GM23338 (cell line): ENCODE measurements around the gene STIM2. TPM values are rescaled to one million over a fixed set of nuclear protein-coding genes. Genes with fewer than 3 reads are reported as not detected.

Source experiments
- ATAC-seq: fragments of 200-7000 bp; cut with Tn5 transposase; 3 replicates; pipeline ENCODE4 v1.9.1; 2020
- DNase-seq: peaks from one replicate; pipeline ENCODE4 v3.0.0-alpha.2; 2015; ENCODE audit warnings: low spot score
- H2AFZ ChIP-seq: fragments of 200-600 bp; sonication (generic); 2 replicates; pipeline ENCODE4 v1.8.0; 2016; ENCODE audit warnings: antibody characterized with exemption, mild to moderate bottlenecking, moderate library complexity
- H3F3A ChIP-seq: fragments of 200-600 bp; sonication (generic); replicated peaks from 2 replicates; pipeline ENCODE4 v1.8.0; 2017; ENCODE audit warnings: antibody characterized with exemption, mixed run types, low read depth
- H3K27ac ChIP-seq: fragments of 200-600 bp; sonication (generic); 2 replicates; pipeline ENCODE4 v1.6.1; 2016; ENCODE audit warnings: low read depth
- H3K27me3 ChIP-seq: fragments of 200-600 bp; sonication (generic); 2 replicates; pipeline ENCODE4 v1.8.0; 2016; ENCODE audit warnings: mild to moderate bottlenecking, mixed run types, moderate library complexity; ENCODE audit not compliant: insufficient read depth
- H3K36me3 ChIP-seq: fragments of 200-600 bp; sonication (generic); 2 replicates; pipeline ENCODE4 v1.8.0; 2016; ENCODE audit warnings: mild to moderate bottlenecking; ENCODE audit not compliant: insufficient read depth
- H3K4me1 ChIP-seq: fragments of 200-600 bp; sonication (generic); 2 replicates; pipeline ENCODE4 v1.8.0; 2016; ENCODE audit warnings: mild to moderate bottlenecking, moderate library complexity; ENCODE audit not compliant: insufficient read depth
- H3K4me2 ChIP-seq: fragments of 200-600 bp; sonication (generic); 2 replicates; pipeline ENCODE4 v1.7.1; 2017; ENCODE audit warnings: mixed run types
- H3K4me3 ChIP-seq: fragments of 200-600 bp; sonication (generic); 2 replicates; pipeline ENCODE4 v1.6.1; 2016; ENCODE audit warnings: mixed run types
- H3K79me2 ChIP-seq: fragments of 200-600 bp; sonication (generic); replicated peaks from 2 replicates; pipeline ENCODE4 v1.8.0; 2017; ENCODE audit warnings: mild to moderate bottlenecking; ENCODE audit not compliant: insufficient read depth
- H3K9me2 ChIP-seq: fragments of 200-600 bp; sonication (generic); 2 replicates; pipeline ENCODE4 v1.8.0; 2017; ENCODE audit not compliant: insufficient read depth
- H4K20me1 ChIP-seq: fragments of 200-600 bp; sonication (generic); replicated peaks from 2 replicates; pipeline ENCODE4 v1.8.0; 2017; ENCODE audit warnings: mild to moderate bottlenecking; ENCODE audit not compliant: insufficient read depth
- H3K27ac Mint-ChIP-seq: 2 replicates; pipeline ENCODE4 v1.8.0; 2020; ENCODE audit warnings: inconsistent platforms, mild to moderate bottlenecking, moderate library complexity, mixed read lengths
- H3K27me3 Mint-ChIP-seq: 3 replicates; pipeline ENCODE4 v1.8.0; 2022; ENCODE audit warnings: low read depth, mild to moderate bottlenecking, moderate library complexity, mixed read lengths, inconsistent platforms; ENCODE audit not compliant: insufficient read depth, poor library complexity
- H3K36me3 Mint-ChIP-seq: 3 replicates; pipeline ENCODE4 v1.8.0; 2021; ENCODE audit warnings: low read depth, mild to moderate bottlenecking, inconsistent platforms, moderate library complexity, mixed read lengths
- H3K4me1 Mint-ChIP-seq: 3 replicates; pipeline ENCODE4 v1.8.0; 2020; ENCODE audit warnings: mild to moderate bottlenecking, inconsistent platforms, mixed read lengths
- H3K4me3 Mint-ChIP-seq: 3 replicates; pipeline ENCODE4 v1.8.0; 2021; ENCODE audit warnings: moderate library complexity, mild to moderate bottlenecking, inconsistent platforms, mixed read lengths
- H3K9me3 Mint-ChIP-seq: 3 replicates; pipeline ENCODE4 v1.8.0; 2020; ENCODE audit warnings: moderate library complexity, mild to moderate bottlenecking, inconsistent platforms, mixed read lengths
- CREB1 ChIP-seq: fragments of 250-450 bp; sonication (Bioruptor Pico); IDR thresholded peaks from 2 replicates; pipeline ENCODE4 v1.5.0; 2020; ENCODE audit warnings: low read depth, mild to moderate bottlenecking, moderate library complexity
- CTCF ChIP-seq, 2 experiments: fragments of 200-600 bp in 1 of 2; sonication (generic) in 1 of 2; conservative IDR thresholded peaks; 2 replicates each; pipeline versions ENCODE4 v1.5.1 to v1.6.1; 2016 to 2017; ENCODE audit warnings: antibody characterized with exemption in 2 of 2, low read depth in 2 of 2, mild to moderate bottlenecking in 2 of 2, moderate library complexity in 1 of 2
- EZH2 ChIP-seq: fragments of 200-600 bp; sonication (generic); IDR thresholded peaks from one replicate; pipeline ENCODE4 v1.8.0; 2017; ENCODE audit warnings: antibody characterized with exemption, mild to moderate bottlenecking, low read depth; ENCODE audit not compliant: unreplicated experiment
- JUNB ChIP-seq: IDR thresholded peaks from one replicate; pipeline ENCODE4 v1.6.1; 2016; ENCODE audit warnings: antibody characterized with exemption; ENCODE audit not compliant: unreplicated experiment
- STAT1 ChIP-seq: IDR thresholded peaks from one replicate; pipeline ENCODE4 v1.6.1; 2016; ENCODE audit warnings: antibody characterized with exemption; ENCODE audit not compliant: unreplicated experiment
- polyA plus RNA-seq: library from polyadenylated mRNA; unstranded; fragments of >200 nt; fragmentation: Nextera tagmentation; extraction: Ambion mirVana; gene quantifications from 2 replicates; pipeline ENCODE4 v1.2.1, GENCODE V29; 2016
- total RNA-seq: library from RNA; depleted of rRNA; stranded (reverse); fragments of >200 nt; shearing (Covaris generic); gene quantifications from 2 replicates; pipeline ENCODE4 v1.2.3, GENCODE V29; 2014
- TF ChIP-seq, protein P1 (sequence below): fragments of 250-450 bp; sonication (Bioruptor Pico); IDR thresholded peaks from 2 replicates; pipeline ENCODE4 v1.5.0; 2020; ENCODE audit warnings: mild to moderate bottlenecking, moderate library complexity

Gene STIM2
- total and polyA plus RNA-seq, 2 experiments from 2014 or later = 13.1 to 17.8 TPM

DNA sequence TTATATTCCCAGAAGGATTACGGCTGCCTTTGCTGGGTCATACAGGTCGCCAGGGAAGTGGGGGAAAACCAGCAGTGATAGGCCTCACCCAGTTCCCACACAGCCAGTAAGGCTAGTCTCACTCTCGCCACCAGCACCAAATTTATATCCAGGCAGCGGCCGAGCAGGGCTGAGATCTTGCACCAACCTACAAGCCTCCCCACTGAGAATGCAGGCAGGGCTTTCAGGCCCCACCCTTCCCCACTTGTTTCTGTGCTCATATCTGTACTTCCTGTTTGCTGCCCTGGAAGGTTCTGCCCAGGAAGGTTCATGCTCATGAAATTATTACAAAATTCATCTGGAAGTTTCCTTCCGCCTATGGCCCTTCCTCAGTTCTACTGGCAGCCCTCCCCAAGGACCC, 179.7 kb downstream of the STIM2 start:
- no peak for ATAC-seq
- no peaks in the 10 kb centered on the region; the same call in 1 of the 2 replicates for H3K36me3 ChIP-seq
- no peaks in the 10 kb centered on the region for H3K27me3 ChIP-seq
- H4K20me1 ChIP-seq = no peaks in the 10 kb centered on the region
- DNase-seq = no peak
- Mint-ChIP-seq H3K9me3 (peaks cover 5% of the 10 kb centered on the region; the same call in 2 of the 3 replicates), H3K4me1 (no peaks in the 10 kb centered on the region), H3K27ac (no peak overlapping the region), H3K36me3 (no peaks in the 10 kb centered on the region; the same call in 2 of the 3 replicates), H3K27me3 (no peaks in the 10 kb centered on the region), H3K4me3 (no peak overlapping the region)
- no peaks in the 10 kb centered on the region for H3K79me2 ChIP-seq
- no peaks in the 10 kb centered on the region for H3K9me2 ChIP-seq
- no peak overlapping the region for H3K27ac ChIP-seq
- no peak overlapping the region for H3K4me3 ChIP-seq
- no peak overlapping the region for H2AFZ ChIP-seq
- H3K4me1 ChIP-seq = no peaks in the 10 kb centered on the region
- no peak overlapping the region for H3K4me2 ChIP-seq
- TF ChIP-seq JUNB (no peak), STAT1 (no peak), EZH2 (no peak), CREB1 (no peak), CTCF (conservative IDR thresholded peaks at IDR 0.05; ENCODE audit: low read depth in 2 of 2) (no peak)
- H3F3A ChIP-seq = no peaks in the 10 kb centered on the region

- Histone ChIP-seq H3K4me2 (no peak overlapping the region), H3K27me3 (no peaks in the 10 kb centered on the region), H4K20me1 (no peaks in the 10 kb centered on the region), H3K4me1 (no peaks in the 10 kb centered on the region), H2AFZ (no peak overlapping the region), H3K9me2 (no peaks in the 10 kb centered on the region), H3K27ac (no peak overlapping the region), H3F3A (no peaks in the 10 kb centered on the region), H3K36me3 (no peaks in the 10 kb centered on the region), H3K4me3 (no peak overlapping the region), H3K79me2 (no peaks in the 10 kb centered on the region)
- no peaks in the 10 kb centered on the region for H3K27me3 Mint-ChIP-seq
- H3K36me3 Mint-ChIP-seq = no peaks in the 10 kb centered on the region; the same call in 2 of the 3 replicates
- TF ChIP-seq, protein P1, sequence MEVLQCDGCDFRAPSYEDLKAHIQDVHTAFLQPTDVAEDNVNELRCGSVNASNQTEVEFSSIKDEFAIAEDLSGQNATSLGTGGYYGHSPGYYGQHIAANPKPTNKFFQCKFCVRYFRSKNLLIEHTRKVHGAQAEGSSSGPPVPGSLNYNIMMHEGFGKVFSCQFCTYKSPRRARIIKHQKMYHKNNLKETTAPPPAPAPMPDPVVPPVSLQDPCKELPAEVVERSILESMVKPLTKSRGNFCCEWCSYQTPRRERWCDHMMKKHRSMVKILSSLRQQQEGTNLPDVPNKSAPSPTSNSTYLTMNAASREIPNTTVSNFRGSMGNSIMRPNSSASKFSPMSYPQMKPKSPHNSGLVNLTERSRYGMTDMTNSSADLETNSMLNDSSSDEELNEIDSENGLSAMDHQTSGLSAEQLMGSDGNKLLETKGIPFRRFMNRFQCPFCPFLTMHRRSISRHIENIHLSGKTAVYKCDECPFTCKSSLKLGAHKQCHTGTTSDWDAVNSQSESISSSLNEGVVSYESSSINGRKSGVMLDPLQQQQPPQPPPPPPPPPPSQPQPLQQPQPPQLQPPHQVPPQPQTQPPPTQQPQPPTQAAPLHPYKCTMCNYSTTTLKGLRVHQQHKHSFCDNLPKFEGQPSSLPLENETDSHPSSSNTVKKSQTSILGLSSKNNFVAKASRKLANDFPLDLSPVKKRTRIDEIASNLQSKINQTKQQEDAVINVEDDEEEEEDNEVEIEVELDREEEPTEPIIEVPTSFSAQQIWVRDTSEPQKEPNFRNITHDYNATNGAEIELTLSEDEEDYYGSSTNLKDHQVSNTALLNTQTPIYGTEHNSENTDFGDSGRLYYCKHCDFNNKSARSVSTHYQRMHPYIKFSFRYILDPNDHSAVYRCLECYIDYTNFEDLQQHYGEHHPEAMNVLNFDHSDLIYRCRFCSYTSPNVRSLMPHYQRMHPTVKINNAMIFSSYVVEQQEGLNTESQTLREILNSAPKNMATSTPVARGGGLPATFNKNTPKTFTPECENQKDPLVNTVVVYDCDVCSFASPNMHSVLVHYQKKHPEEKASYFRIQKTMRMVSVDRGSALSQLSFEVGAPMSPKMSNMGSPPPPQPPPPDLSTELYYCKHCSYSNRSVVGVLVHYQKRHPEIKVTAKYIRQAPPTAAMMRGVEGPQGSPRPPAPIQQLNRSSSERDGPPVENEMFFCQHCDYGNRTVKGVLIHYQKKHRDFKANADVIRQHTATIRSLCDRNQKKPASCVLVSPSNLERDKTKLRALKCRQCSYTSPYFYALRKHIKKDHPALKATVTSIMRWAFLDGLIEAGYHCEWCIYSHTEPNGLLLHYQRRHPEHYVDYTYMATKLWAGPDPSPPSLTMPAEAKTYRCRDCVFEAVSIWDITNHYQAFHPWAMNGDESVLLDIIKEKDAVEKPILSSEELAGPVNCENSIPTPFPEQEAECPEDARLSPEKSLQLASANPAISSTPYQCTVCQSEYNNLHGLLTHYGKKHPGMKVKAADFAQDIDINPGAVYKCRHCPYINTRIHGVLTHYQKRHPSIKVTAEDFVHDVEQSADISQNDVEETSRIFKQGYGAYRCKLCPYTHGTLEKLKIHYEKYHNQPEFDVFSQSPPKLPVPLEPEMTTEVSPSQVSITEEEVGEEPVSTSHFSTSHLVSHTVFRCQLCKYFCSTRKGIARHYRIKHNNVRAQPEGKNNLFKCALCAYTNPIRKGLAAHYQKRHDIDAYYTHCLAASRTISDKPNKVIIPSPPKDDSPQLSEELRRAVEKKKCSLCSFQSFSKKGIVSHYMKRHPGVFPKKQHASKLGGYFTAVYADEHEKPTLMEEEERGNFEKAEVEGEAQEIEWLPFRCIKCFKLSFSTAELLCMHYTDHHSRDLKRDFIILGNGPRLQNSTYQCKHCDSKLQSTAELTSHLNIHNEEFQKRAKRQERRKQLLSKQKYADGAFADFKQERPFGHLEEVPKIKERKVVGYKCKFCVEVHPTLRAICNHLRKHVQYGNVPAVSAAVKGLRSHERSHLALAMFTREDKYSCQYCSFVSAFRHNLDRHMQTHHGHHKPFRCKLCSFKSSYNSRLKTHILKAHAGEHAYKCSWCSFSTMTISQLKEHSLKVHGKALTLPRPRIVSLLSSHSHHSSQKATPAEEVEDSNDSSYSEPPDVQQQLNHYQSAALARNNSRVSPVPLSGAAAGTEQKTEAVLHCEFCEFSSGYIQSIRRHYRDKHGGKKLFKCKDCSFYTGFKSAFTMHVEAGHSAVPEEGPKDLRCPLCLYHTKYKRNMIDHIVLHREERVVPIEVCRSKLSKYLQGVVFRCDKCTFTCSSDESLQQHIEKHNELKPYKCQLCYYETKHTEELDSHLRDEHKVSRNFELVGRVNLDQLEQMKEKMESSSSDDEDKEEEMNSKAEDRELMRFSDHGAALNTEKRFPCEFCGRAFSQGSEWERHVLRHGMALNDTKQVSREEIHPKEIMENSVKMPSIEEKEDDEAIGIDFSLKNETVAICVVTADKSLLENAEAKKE (CRISPR knock-in tag) = no peak
- H3K4me1 Mint-ChIP-seq = no peaks in the 10 kb centered on the region
- ATAC-seq = no peak
- no peak for DNase-seq
- H3K4me3 Mint-ChIP-seq = no peak overlapping the region
- H3K9me3 Mint-ChIP-seq = 0 out of 3 replicates have a peak, but pooled peaks cover 3% of the 10 kb centered on the region
- H3K27ac Mint-ChIP-seq = no peak overlapping the region
Observed at GRCh38 chr4:27042411-27042810, 181.8 kb downstream of the STIM2 start.
